Tibial artery (tissue), 4 donors: ENCODE results near the gene C6orf132.

Experiments
- DNase-seq, 2 donors: peaks; one replicate each; pipeline ENCODE4 v3.0.0-alpha.2; 2019
- H3K27ac ChIP-seq, 2 donors: fragments of 200-600 bp; sonication (generic) in 1 of 2; 1 replicate in 1 of 2; 2 replicates in 1 of 2; pipeline ENCODE4 v1.5.1; 2018 to 2019; ENCODE audit warnings: mild to moderate bottlenecking in 1 of 2
- H3K27me3 ChIP-seq, 2 donors: fragments of 200-600 bp; sonication (generic) in 1 of 2; one replicate each; pipeline versions ENCODE4 v1.5.1 to v1.6.0; 2016 to 2019
- H3K36me3 ChIP-seq, 3 donors: fragments of 200-600 bp; sonication (generic) in 2 of 3; one replicate each; pipeline ENCODE4 v1.5.1; 2016 to 2019; ENCODE audit warnings: mild to moderate bottlenecking in 2 of 3
- H3K4me1 ChIP-seq, 4 donors: fragments of 200-600 bp; sonication (generic) in 2 of 4; 1 replicate in 3 of 4; 2 replicates in 1 of 4; pipeline ENCODE4 v1.5.1; 2016 to 2019
- H3K4me3 ChIP-seq, 2 donors: fragments of 200-600 bp; sonication (generic) in 1 of 2; 1 replicate in 1 of 2; 2 replicates in 1 of 2; pipeline ENCODE4 v1.5.1; 2018 to 2019; ENCODE audit warnings: mild to moderate bottlenecking in 2 of 2
- H3K9me3 ChIP-seq, 3 donors: fragments of 200-600 bp; sonication (generic) in 1 of 3; one replicate each; pipeline ENCODE4 v1.5.1; 2016 to 2019
- CTCF ChIP-seq, 2 experiments: fragments of 200-600 bp in 1 of 2; fragments of 450-650 bp in 1 of 2; IDR thresholded peaks; one replicate each; pipeline ENCODE4 v1.5.1; 2017 to 2019; ENCODE audit warnings: antibody characterized with exemption in 2 of 2, mild to moderate bottlenecking in 1 of 2, moderate library complexity in 1 of 2
- intact Hi-C: fragments of 100-400 bp; cut with DNase I; formaldehyde crosslinking; loops from one replicate; pipeline ENCODE4 v1.15.0; 2023; ENCODE audit warnings: low total_unique reads

The C6orf132 gene

DNA sequence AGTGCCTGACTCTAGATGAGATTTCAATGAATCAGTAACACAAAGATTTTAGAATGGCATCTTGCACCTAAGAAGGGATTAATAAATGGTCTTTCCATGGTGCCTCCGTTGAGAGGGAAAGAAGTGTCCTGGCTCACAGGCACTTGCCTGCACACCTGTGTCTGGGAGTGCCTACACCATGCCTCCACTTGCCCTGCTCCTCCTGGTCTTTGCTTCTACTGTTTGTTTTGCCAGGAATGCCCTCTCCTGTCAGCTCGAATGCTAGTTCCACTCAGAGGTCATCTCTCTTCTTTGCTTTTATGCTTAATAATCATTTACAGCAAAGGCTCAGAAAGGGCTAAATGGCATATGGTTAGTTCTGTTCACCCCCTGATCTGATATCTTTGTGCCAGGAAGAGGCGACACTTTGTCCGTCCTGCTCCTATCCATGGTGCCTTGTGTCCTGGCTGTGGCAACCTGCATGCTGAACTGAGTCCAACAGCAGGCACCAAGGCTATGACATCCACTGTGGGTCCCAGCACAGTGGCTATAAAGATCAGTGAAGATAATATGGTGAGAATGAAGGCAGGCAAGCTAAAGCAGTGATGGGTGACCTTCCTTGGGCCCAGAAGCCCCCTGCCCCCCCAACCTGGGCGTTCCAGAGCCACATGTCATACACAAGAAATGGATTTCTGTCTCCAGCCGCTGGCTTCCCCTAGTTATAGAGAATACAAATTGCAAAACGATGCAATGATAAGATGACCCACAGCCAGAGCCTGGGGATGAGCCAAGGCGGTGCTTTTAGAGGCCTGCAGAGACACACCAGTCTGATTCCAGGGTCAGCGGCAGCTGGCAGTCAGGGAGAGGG, 1.4 kb downstream of the C6orf132 start:
- peak overlapping the region in 1 of 2 donors; percentile 50 for H3K4me3 ChIP-seq
- H3K27me3 ChIP-seq = peaks cover 0 to 31% of the 10 kb centered on the region in 2 donors
- peaks cover 0 to 18% (median 10%) of the 10 kb centered on the region in 4 donors for H3K4me1 ChIP-seq
- intact Hi-C loops = no loop called here
- no peak for TF ChIP-seq CTCF (IDR thresholded peaks at IDR 0.05)
- no peaks in the 10 kb centered on the region for H3K36me3 ChIP-seq
- DNase-seq = peak; percentile 73 to 74
- peak overlapping the region; percentile 53 to 57 for H3K27ac ChIP-seq
- no peaks in the 10 kb centered on the region for H3K9me3 ChIP-seq

DNA sequence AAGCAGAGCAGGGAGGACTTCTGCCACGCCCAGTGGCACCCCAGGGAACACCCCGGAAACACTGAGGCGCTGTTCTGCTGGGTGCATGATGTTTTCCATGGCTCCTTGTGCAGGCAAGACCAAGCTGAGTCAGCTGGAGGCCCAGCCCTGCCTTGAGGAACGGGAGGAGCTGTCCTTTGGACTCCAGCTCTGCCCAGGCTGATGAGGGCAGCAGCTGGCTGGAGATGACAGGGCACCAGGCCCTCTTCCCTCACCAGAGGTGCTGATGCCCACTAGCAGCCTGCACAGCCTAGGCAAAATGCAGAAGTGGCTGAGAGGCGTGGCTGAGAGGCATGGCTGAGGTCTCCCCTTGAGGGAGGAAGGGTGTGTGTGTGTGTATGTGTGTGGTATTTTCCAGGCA, 2.4 kb downstream of the C6orf132 start:
- Histone ChIP-seq H3K36me3 (no peaks in the 10 kb centered on the region), H3K27me3 (peaks cover 0 to 31% of the 10 kb centered on the region in 2 donors), H3K9me3 (no peaks in the 10 kb centered on the region), H3K27ac (no peak overlapping the region), H3K4me3 (no peak overlapping the region), H3K4me1 (peaks cover 0 to 18% (median 10%) of the 10 kb centered on the region in 4 donors)
- DNase-seq = peak in 1 of 2 donors; percentile 46
- intact Hi-C loops = no loop called here
- TF ChIP-seq CTCF (IDR thresholded peaks at IDR 0.05) = no peak

DNA sequence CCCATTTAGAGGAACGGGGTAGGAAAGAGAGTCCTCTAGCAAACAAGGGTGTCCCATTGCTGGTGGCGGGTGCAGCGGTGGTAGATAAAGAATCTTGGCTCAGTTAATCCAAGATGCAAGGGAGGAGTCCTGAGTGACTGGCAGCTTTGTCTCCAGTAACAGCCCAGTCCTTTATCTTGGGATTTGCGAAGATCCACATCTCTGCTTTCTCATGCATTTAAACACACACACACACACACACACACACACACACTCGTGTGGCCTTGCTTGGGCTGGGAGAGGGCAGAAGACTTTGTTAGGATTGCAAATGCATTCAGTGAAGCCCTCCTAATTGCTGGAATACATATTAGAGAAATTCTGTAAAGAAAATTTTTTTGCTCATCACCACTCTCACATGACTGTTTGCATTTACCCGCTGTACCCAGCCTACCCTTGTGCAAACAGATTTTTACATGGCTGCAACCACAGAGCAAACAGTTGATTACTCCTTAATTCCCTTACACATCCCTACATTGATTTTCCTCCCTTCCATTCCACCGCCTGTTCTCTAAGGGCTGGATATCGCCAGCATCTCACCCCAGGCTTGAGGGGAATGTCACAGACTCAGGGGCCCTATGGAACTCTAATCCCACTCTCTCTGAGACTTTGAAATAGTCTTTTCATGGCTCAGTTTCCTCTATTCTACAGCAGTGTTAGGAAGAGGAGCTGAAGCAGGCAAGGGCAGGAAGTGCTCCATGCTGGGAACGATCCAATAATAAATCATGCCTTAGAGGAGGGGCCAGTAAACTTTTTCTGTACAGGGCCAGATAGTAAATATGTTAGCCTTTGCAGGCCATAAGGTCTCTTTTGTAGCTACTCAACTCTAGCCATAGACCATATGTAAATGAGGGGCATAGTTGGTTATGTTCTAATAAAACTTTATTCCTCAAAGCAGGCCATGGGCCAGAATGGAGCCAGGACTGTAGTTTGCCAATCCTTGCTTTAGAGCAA, 3.5 kb downstream of the C6orf132 start:
- Histone ChIP-seq H3K4me3 (no peak overlapping the region), H3K27ac (no peak overlapping the region), H3K4me1 (peaks cover 0 to 18% (median 10%) of the 10 kb centered on the region in 4 donors), H3K36me3 (no peaks in the 10 kb centered on the region), H3K9me3 (no peaks in the 10 kb centered on the region), H3K27me3 (peaks cover 0 to 32% of the 10 kb centered on the region in 2 donors)
- TF ChIP-seq CTCF (IDR thresholded peaks at IDR 0.05) = no peak
- no peak for DNase-seq
- intact Hi-C loops = no loop called here

- Histone ChIP-seq H3K4me3 (no peak overlapping the region), H3K27ac (no peak overlapping the region), H3K9me3 (no peaks in the 10 kb centered on the region), H3K27me3 (peaks cover 0 to 25% of the 10 kb centered on the region in 2 donors), H3K4me1 (peaks cover 0 to 18% (median 10%) of the 10 kb centered on the region in 4 donors), H3K36me3 (no peaks in the 10 kb centered on the region)
- no peak for TF ChIP-seq CTCF (IDR thresholded peaks at IDR 0.05)
- intact Hi-C loops = no loop called here
- no peak for DNase-seq
These were observed 4.2 kb downstream of the C6orf132 start for GRCh38 chr6:42138190-42138589.

- Histone ChIP-seq H3K4me1 (peaks cover 0 to 14% (median 3%) of the 10 kb centered on the region in 4 donors), H3K27ac (no peak overlapping the region), H3K9me3 (no peaks in the 10 kb centered on the region), H3K4me3 (no peak overlapping the region), H3K27me3 (peaks cover 0 to 15% of the 10 kb centered on the region in 2 donors), H3K36me3 (peaks cover 0 to 3% (median 0%) of the 10 kb centered on the region in 3 donors)
- DNase-seq = no peak
- no peak for TF ChIP-seq CTCF (IDR thresholded peaks at IDR 0.05)
- intact Hi-C loops = no loop called here
These were observed 5.1 kb downstream of the C6orf132 start for GRCh38 chr6:42137194-42137753.
